DND-41 (cell line): Measurements from ENCODE around the gene MACF1.

ENCODE experiments used
- EZH2 ChIP-seq: IDR thresholded peaks from 3 replicates; pipeline ENCODE4 v1.6.1; 2012; ENCODE audit warnings: borderline replicate concordance, low read depth, mild to moderate bottlenecking, moderate library complexity, low read length, inconsistent platforms; ENCODE audit not compliant: severe bottlenecking
- TF ChIP-seq, protein P1 (sequence below): IDR thresholded peaks from 2 replicates; pipeline ENCODE4 v1.5.1; 2012; ENCODE audit warnings: borderline replicate concordance, low read length, moderate library complexity, mild to moderate bottlenecking; ENCODE audit not compliant: poor library complexity, severe bottlenecking; ENCODE audit errors: extremely low read depth

- TF ChIP-seq, protein P1, sequence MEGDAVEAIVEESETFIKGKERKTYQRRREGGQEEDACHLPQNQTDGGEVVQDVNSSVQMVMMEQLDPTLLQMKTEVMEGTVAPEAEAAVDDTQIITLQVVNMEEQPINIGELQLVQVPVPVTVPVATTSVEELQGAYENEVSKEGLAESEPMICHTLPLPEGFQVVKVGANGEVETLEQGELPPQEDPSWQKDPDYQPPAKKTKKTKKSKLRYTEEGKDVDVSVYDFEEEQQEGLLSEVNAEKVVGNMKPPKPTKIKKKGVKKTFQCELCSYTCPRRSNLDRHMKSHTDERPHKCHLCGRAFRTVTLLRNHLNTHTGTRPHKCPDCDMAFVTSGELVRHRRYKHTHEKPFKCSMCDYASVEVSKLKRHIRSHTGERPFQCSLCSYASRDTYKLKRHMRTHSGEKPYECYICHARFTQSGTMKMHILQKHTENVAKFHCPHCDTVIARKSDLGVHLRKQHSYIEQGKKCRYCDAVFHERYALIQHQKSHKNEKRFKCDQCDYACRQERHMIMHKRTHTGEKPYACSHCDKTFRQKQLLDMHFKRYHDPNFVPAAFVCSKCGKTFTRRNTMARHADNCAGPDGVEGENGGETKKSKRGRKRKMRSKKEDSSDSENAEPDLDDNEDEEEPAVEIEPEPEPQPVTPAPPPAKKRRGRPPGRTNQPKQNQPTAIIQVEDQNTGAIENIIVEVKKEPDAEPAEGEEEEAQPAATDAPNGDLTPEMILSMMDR: no peak
- TF ChIP-seq EZH2: no peak
These were observed 179.8 kb downstream of the MACF1 start for GRCh38 chr1:39384305-39384704.
